GM23248 (cell line): ENCODE measurements around the gene SLC45A1.

Source experiments
- EZH2 ChIP-seq: fragments of 200-600 bp; sonication (generic); IDR thresholded peaks from 2 replicates; pipeline ENCODE4 v1.6.1; 2018; ENCODE audit warnings: antibody characterized with exemption, mild to moderate bottlenecking; ENCODE audit not compliant: insufficient read depth, poor library complexity, severe bottlenecking
- EZH2phosphoT487 ChIP-seq: fragments of 200-600 bp; sonication (generic); IDR thresholded peaks from 2 replicates; pipeline ENCODE4 v1.6.1; 2018; ENCODE audit warnings: antibody characterized with exemption, moderate library complexity, mild to moderate bottlenecking, low read depth; ENCODE audit not compliant: insufficient read depth

GRCh38 chr1:8354038-8354437, 36.1 kb downstream of the SLC45A1 start:
- TF ChIP-seq EZH2 (no peak), EZH2phosphoT487 (no peak)
